COLO668 (cell line): ENCODE results near the gene PLA2G15.
A peak's percentile ranks its signal among the peaks of the same experiment; 100 is the strongest.
"Not testable (repeated sequence)": the region's sequence is repeated elsewhere in the genome, so short reads cannot be mapped to it uniquely, and the experiment has no call there.

ENCODE experiments used
- DNase-seq: peaks from one replicate; lab custom pipeline; 2025; ENCODE audit not compliant: unreplicated experiment; lab: John Stamatoyannopoulos, UW

PLA2G15 gene

GRCh38 chr16:68275611-68276191 is 30.5 kb downstream of the PLA2G15 start:
- DNase-seq: peak; percentile 45

- no peak for DNase-seq
These were observed 31.1 kb downstream of the PLA2G15 start for GRCh38 chr16:68276223-68276622.

DNA sequence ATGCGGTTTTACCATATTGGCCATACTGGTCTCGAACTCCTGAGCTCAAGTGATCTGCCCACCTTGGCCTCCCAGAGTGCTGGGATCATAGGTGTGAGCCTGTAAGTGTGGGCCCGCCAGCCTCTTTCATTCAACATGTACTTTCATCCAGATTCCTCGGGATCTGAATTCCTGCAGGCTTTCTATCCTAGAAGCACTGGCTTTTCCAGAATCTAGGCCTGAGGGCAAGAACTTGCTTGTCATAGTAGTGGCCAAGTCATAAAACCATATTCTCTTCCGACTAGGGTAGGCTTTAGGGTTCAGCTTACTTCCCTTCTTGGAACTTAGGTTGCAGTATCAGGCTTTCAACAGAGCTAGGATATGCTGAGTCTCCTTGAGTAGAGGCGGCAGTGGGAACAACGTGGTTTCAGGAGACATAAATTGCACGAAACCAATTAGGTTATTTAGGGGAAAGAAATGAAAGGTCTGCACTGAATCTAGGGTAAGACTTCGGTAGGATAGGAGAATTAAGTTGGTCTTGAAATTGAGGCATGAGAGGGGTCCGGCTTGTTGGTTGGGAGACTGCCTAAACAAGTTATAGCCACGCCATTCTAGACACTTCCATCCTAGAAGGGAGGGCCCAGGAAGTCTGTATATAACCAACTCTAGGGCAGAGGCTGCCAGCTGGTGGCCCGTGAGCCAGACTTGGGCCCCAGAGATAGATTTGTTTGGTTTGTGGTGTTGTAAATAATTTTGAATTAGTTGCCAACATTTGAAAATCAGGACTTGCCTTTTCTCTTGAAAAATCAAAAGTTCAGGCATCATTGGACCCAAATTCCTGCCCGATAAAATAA is 34.8 kb downstream of the PLA2G15 start:
- no peak for DNase-seq

DNA sequence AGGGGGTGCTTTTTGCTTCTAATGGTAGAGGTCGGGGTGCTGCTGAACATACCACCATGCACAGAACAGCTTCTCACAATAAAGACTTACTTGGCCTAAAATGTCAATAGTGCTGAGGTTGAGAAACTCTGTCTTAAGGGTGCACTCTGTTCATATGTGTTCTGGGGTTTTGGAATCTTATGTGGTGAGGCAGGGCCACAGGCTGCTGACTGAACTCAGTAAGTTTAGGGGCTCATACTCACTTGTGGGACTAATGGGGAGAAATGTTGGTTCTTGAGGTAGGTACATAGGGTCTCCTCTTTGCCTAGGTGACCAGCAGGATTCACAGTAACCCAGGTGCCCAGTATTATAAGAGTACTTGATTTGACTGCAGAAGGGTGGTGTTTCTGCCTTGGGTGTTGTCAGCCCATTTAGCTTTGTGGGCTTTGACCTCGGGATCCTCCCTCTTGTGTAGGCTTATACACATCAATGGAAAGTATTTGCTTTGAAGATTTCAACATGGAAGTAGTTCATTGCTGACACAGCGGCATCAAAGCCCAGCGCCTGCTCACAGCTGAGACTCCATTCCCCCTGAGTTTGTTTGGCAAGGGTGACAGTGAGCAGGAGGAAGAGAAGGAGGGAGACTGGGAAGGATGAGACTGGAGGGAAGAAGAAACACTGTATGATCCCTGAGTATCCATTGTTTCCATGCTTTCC is 36.3 kb downstream of the PLA2G15 start:
- DNase-seq: no peak

DNA sequence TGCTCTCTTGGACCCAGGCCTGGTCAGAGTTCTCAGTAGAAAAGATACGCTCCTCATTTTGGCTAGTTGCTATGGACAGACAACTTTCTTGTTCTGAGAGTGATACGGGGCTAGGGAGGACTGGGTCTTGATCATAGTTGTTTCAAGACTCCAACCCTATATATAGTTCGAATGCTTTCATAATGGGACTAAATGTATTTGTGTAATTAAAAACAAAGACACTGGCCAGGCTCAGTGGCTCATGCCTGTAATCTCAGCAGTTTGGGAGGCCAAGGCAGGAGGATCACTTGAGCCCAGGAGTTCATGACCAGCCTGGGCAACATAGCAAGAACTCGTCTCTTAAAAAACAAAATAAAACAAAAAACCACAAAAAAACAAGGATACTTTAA is 36.9 kb downstream of the PLA2G15 start:
- no peak for DNase-seq

DNA sequence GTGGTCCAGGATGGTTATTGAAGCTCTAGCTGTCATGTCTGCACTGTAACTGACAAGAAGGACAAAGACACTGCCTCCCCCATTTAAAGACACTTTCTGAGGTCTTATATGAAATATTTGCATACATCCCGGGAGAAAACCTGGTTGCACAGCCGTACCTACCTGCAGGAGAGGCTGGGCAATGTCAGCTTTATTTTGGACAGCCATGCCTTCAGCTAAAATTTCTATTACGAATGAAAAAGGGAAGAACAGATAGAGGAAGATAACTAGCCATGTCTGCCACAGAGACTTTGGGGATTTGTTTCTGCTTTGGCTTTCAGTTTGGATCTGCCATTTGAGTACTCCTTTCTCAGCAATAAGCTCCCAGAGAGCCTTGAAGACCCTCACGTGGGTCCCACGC is 38.2 kb downstream of the PLA2G15 start:
- DNase-seq: no peak

DNA sequence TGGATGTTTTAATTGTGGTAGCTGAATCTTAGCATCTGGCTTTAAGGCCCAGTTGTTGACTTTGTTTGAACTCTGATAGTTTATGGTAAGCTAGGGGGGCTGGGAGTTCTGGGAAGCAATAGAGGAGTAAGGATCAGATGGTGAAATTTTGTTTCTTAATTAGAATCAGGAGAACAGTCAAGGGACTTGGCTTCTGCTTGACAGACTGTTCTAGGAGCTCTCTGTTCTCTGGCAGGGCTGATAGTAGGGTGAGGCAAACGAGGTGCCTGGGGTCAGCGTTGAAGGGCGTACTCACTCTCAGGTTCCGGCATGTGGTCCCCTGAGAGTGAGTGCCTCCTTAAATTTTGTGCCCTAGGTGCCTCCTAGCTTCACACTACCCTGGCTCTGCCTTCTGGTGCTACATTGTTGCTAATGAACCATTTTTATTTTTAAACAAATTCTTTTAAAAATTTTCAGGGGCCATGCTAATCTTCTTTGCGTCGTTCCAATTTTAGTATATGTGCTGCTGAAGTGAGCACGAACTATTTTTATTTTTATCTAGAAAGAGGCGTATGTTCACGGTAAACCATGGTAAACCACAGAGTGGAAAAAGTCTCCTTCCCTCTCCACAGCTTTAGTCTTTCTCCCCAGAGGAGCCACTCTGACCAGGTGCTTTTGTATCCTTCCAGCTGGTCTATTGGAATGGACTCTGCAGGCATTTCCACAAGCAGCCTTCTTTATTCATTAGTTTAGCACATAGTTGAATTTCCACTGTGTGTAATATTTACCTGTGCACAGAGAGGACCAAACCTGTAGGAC is 38.8 kb downstream of the PLA2G15 start:
- DNase-seq: no peak

GRCh38 chr16:68284847-68285246 is 39.7 kb downstream of the PLA2G15 start:
- DNase-seq: no peak

GRCh38 chr16:68285683-68286082 is 40.5 kb downstream of the PLA2G15 start:
- no peak for DNase-seq

GRCh38 chr16:68286153-68287074 is 41.2 kb downstream of the PLA2G15 start:
- no peak for DNase-seq

- DNase-seq: no peak
These were observed 42.4 kb downstream of the PLA2G15 start for GRCh38 chr16:68287276-68288251.

DNA sequence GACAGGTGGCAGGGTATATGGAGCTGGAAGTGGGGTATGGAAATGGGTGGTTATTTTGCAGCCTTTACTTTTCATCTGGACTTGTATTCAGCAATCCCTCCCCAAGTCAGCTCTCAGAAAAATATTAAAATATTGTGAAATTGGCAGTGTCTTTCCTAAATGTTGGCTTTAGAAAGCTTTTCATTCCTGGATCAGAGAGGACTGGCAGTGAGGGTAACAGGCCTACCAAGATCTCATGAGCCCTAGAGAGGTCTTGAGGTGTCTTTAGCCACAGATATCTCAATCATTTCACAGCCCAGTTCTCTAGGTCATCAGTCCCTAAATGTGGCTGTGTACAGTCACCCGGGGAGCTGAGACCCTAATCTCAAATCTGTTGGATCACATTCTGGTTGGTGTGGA is 43.1 kb downstream of the PLA2G15 start:
- no peak for DNase-seq

GRCh38 chr16:68288796-68289195 is 43.6 kb downstream of the PLA2G15 start:
- DNase-seq: not testable (repeated sequence)

GRCh38 chr16:68289202-68289601 is 44.0 kb downstream of the PLA2G15 start:
- no peak for DNase-seq

DNA sequence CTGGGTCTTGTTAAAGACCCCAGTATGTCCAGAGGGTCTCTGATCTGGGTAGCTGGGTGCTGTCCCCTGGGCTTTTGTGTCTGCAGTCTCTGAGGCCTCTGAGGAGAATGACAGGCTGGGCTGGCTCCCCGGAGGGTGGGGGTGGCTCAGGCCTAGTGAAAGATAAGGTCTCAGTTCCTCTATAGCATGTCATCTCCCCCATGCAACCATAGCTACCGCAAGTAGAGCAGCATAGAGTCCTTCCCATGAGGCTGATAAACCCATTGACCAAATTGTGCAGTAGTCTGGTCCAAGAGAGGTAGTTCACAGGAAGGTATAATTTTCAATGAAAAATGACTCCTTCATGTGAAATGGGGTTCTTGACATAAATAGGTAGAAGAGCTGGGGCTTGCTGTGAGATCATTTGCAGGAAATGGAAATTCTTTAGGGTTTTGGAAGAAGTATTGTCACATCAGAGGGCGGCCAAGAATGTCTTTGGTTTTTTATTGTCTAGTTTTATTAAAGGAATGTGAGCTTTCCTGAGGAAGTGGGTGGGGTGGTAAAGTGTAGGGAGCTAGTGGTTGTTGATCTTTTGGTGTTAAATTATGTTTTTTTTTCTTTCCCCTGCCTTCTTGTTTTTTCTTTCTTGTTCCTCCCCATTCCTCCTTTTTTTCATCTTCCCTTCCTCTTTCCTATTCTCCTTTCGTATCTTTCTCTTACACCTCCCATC is 44.6 kb downstream of the PLA2G15 start:
- no peak for DNase-seq

DNA sequence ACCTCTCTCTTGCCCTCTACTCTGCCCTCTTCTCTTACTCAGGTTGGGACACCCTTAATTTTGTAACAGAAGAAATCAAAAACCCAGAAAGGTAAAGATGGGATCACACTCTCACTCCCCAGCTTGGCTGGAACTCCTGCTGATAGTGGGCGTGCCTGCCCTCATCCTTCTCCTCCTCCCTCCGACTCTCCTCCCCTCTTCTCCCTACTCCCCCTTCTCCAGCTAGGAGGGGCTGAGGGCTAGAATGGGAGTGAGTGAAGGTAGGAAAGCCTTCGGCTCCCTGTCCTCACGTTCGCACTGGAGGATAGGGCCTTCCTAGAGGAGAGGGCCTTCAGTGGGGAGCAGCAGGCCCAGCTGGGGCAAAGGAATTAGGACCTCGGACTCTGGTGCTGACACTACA is 45.3 kb downstream of the PLA2G15 start:
- DNase-seq: no peak

- DNase-seq: no peak
These were observed 46.1 kb downstream of the PLA2G15 start for GRCh38 chr16:68291227-68291626.

DNA sequence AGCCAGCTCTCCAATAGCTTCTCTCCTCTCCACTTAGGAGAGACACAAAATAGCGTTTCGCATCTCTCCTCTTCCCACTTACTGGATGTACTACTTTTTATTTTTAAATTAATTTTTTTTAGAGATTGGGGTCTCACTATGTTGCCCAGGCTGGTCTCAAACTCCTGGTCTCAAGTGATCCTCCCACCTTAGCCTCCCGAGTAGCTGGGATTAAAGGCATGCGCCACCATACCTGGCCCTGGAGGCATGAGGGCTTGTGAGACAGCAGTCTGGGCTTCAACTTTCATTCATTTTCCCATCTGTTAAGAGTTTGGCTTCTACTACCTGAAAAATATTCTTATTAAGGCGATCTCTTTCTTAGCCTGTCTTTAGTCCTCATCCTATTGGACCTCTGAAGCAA is 47.3 kb downstream of the PLA2G15 start:
- DNase-seq: no peak
